NB4 (cell line): ENCODE measurements around the gene TM4SF18.

ENCODE experiments used
- MYC ChIP-seq: IDR thresholded peaks from 2 replicates; pipeline ENCODE4 v1.6.1; 2011; ENCODE audit warnings: low read depth, low read length
- POLR2A ChIP-seq: IDR thresholded peaks from 2 replicates; pipeline ENCODE4 v1.6.1; 2011; ENCODE audit warnings: mild to moderate bottlenecking; ENCODE audit not compliant: insufficient read length; ENCODE audit errors: extremely low read depth
- TF ChIP-seq, protein P1 (sequence below): IDR thresholded peaks from one replicate; pipeline ENCODE4 v1.5.1; 2012; ENCODE audit warnings: low read depth, low read length
- TF ChIP-seq, protein P2 (sequence below): IDR thresholded peaks from 2 replicates; pipeline ENCODE4 v1.6.1; 2011; ENCODE audit warnings: low read depth, low read length

GRCh38 chr3:149306751-149307434, 26.5 kb downstream of the TM4SF18 start:
- TF ChIP-seq POLR2A (no peak), MYC (no peak)
- TF ChIP-seq, protein P1, sequence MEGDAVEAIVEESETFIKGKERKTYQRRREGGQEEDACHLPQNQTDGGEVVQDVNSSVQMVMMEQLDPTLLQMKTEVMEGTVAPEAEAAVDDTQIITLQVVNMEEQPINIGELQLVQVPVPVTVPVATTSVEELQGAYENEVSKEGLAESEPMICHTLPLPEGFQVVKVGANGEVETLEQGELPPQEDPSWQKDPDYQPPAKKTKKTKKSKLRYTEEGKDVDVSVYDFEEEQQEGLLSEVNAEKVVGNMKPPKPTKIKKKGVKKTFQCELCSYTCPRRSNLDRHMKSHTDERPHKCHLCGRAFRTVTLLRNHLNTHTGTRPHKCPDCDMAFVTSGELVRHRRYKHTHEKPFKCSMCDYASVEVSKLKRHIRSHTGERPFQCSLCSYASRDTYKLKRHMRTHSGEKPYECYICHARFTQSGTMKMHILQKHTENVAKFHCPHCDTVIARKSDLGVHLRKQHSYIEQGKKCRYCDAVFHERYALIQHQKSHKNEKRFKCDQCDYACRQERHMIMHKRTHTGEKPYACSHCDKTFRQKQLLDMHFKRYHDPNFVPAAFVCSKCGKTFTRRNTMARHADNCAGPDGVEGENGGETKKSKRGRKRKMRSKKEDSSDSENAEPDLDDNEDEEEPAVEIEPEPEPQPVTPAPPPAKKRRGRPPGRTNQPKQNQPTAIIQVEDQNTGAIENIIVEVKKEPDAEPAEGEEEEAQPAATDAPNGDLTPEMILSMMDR, result no peak
- TF ChIP-seq, protein P2, sequence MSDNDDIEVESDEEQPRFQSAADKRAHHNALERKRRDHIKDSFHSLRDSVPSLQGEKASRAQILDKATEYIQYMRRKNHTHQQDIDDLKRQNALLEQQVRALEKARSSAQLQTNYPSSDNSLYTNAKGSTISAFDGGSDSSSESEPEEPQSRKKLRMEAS, result no peak
